HepG2 (cell line): Measurements from ENCODE around the gene IMPDH2. TPM values are rescaled to one million over a fixed set of nuclear protein-coding genes. Genes with fewer than 3 reads are reported as not detected.

Experiments used
- HNF1A ChIP-seq, 2 experiments: sonication (generic) in 1 of 2; formaldehyde crosslinking in 1 of 2; IDR thresholded peaks; 2 replicates each; pipeline versions ENCODE4 v1.4.0 to v1.6.1; 2016 to 2020; ENCODE audit warnings: borderline replicate concordance in 1 of 2, low read depth in 1 of 2, mild to moderate bottlenecking in 1 of 2, missing genetic modification reagents in 1 of 2
- KAT2B ChIP-seq: fragments of 150-350 bp; IDR thresholded peaks from 2 replicates; pipeline ENCODE4 v1.6.1; 2014; ENCODE audit warnings: low read depth, low read length, borderline replicate concordance
- KDM4B ChIP-seq: sonication (generic); formaldehyde crosslinking; IDR thresholded peaks from 2 replicates; pipeline ENCODE4 v1.4.0; 2020; ENCODE audit warnings: missing genetic modification reagents
- MTF2 ChIP-seq: sonication (generic); formaldehyde crosslinking; IDR thresholded peaks from 2 replicates; pipeline ENCODE4 v1.5.0; 2020; ENCODE audit warnings: missing genetic modification reagents, borderline replicate concordance
- MYC ChIP-seq: sonication (generic); formaldehyde crosslinking; IDR thresholded peaks from 2 replicates; pipeline ENCODE4 v1.9.0; 2021; ENCODE audit warnings: missing genetic modification reagents, borderline replicate concordance
- NFE2L2 ChIP-seq: fragments of 150-350 bp; IDR thresholded peaks from 2 replicates; pipeline ENCODE4 v1.6.1; 2014; ENCODE audit warnings: low read length
- NR0B2 ChIP-seq: sonication (generic); formaldehyde crosslinking; IDR thresholded peaks from 2 replicates; pipeline ENCODE4 v1.4.0; 2020; ENCODE audit warnings: mild to moderate bottlenecking, missing genetic modification reagents
- POLR2G ChIP-seq: fragments of 200-400 bp; formaldehyde crosslinking; IDR thresholded peaks from 2 replicates; pipeline ENCODE4 v1.6.1; 2018; ENCODE audit warnings: mild to moderate bottlenecking, low read depth, low read length, moderate library complexity
- PREB ChIP-seq: sonication (generic); formaldehyde crosslinking; IDR thresholded peaks from 2 replicates; pipeline ENCODE4 v1.4.0; 2020; ENCODE audit warnings: missing genetic modification reagents
- RBM22 ChIP-seq: fragments of 200-400 bp; formaldehyde crosslinking; optimal IDR thresholded peaks from 2 replicates; pipeline ENCODE3; 2017; ENCODE audit warnings: mild to moderate bottlenecking, low read length, moderate library complexity
- SALL1 ChIP-seq: sonication (generic); formaldehyde crosslinking; IDR thresholded peaks from 2 replicates; pipeline ENCODE4 v1.8.0; 2022; ENCODE audit warnings: mild to moderate bottlenecking, missing genetic modification reagents
- SOX13 ChIP-seq, 3 experiments: fragments of 450-650 bp in 1 of 3; sonication (generic) in 1 of 3; formaldehyde crosslinking in 1 of 3; IDR thresholded peaks in 2 of 3; conservative IDR thresholded peaks in 1 of 3; 2 replicates each; pipeline versions ENCODE4 v1.5.0 to v1.6.1; 2016 to 2020; ENCODE audit warnings: antibody characterized with exemption in 1 of 3, mild to moderate bottlenecking in 1 of 3, missing compliant biosample characterization in 1 of 3, missing genetic modification reagents in 1 of 3, moderate library complexity in 1 of 3
- ZBTB20 ChIP-seq: sonication (generic); formaldehyde crosslinking; IDR thresholded peaks from 2 replicates; pipeline ENCODE4 v1.8.1; 2023; ENCODE audit warnings: missing genetic modification reagents, low read depth, mild to moderate bottlenecking, borderline replicate concordance
- ZNF333 ChIP-seq: sonication (generic); formaldehyde crosslinking; IDR thresholded peaks from 2 replicates; pipeline ENCODE4 v1.4.0; 2020; ENCODE audit warnings: mild to moderate bottlenecking, missing genetic modification reagents, borderline replicate concordance
- ZNF557 ChIP-seq: sonication (generic); formaldehyde crosslinking; IDR thresholded peaks from 2 replicates; pipeline ENCODE4 v1.4.0; 2020; ENCODE audit warnings: missing genetic modification reagents
- ZNF609 ChIP-seq: sonication (generic); formaldehyde crosslinking; IDR thresholded peaks from 2 replicates; pipeline ENCODE4 v1.4.0; 2020; ENCODE audit warnings: mild to moderate bottlenecking, missing genetic modification reagents, borderline replicate concordance
- ZNF619 ChIP-seq: sonication (generic); formaldehyde crosslinking; IDR thresholded peaks from 2 replicates; pipeline ENCODE4 v1.4.0; 2020; ENCODE audit warnings: mild to moderate bottlenecking, missing genetic modification reagents
- polyA plus RNA-seq, 8 experiments: library from polyadenylated mRNA; depleted of rRNA in 3 of 8; stranded (reverse) in 7 of 8; unstranded in 1 of 8; fragments of >200 nt; fragmentation: Illumina TruSeq in 4 of 8; extraction: Trizol in 4 of 8; gene quantifications; 2 replicates each; pipeline versions ENCODE4 v1.2.1 to v1.2.3, GENCODE V29; 2011 to 2016; ENCODE audit warnings: low read depth in 4 of 8, missing spikeins in 1 of 8, mixed read lengths in 1 of 8; ENCODE audit not compliant: insufficient read depth in 1 of 8
- total RNA-seq, 5 experiments: library from RNA; depleted of rRNA; stranded (reverse); fragments of >200 nt; fragmentation: Illumina TruSeq; extraction: Trizol; gene quantifications; 2 replicates each; pipeline ENCODE4 v1.2.3, GENCODE V29; 2016; ENCODE audit warnings: low read depth in 1 of 5

Gene IMPDH2
- total and polyA plus RNA-seq, 2 of the 13 experiments (the other 11 are each of a cell fraction or from before 2014, with no cell fraction given): 248 to 260 TPM

- TF ChIP-seq ZNF619 (CRISPR knock-in tag) (0 out of 2 replicates have a peak, but pooled peaks have one; percentile 35), ZNF333 (CRISPR knock-in tag) (0 out of 2 replicates have a peak, but pooled peaks have one; percentile 49), HNF1A (IDR thresholded peaks at IDR 0.05; ENCODE audit: low read depth) (no peak), HNF1A (CRISPR knock-in tag; IDR thresholded peaks at IDR 0.05; ENCODE audit: borderline replicate concordance) (peak; percentile 66), MYC (CRISPR knock-in tag) (peak; percentile 53; the same call in 1 of the 2 replicates), ZBTB20 (CRISPR knock-in tag) (no peak), RBM22 (peak; percentile 82), KDM4B (0 out of 2 replicates have a peak, but pooled peaks have one; percentile 52), ZNF609 (peak; percentile 42; the same call in 1 of the 2 replicates), NFE2L2 (no peak), NR0B2 (CRISPR knock-in tag) (peak; percentile 75), SOX13 (IDR thresholded peaks at IDR 0.05) (peak; percentile 70), SOX13 (CRISPR knock-in tag; conservative IDR thresholded peaks at IDR 0.05 in 1 of 2, IDR thresholded peaks at IDR 0.05 in 1 of 2) (no peak; a peak in 1 of 4 replicates), ZNF557 (CRISPR knock-in tag) (no peak), PREB (CRISPR knock-in tag) (no peak), KAT2B (no peak), MTF2 (CRISPR knock-in tag) (peak; percentile 89; the same call in 1 of the 2 replicates), POLR2G (peak; percentile 75), SALL1 (CRISPR knock-in tag) (peak; percentile 76)
Measured at GRCh38 chr3:49017971-49018706, 11.1 kb downstream of the IMPDH2 start, which contains the start of gene DALRD3 (continued).
